Uterus (tissue), 2 donors: ENCODE results near the gene GH1.
"Not testable (repeated sequence)": the region's sequence is repeated elsewhere in the genome, so short reads cannot be mapped to it uniquely, and the experiment has no call there.

Source experiments
- CTCF ChIP-seq, 4 experiments: fragments of 200-600 bp in 2 of 4; fragments of 450-650 bp in 2 of 4; sonication (generic) in 2 of 4; IDR thresholded peaks; one replicate each; pipeline ENCODE4 v1.5.1; 2016 to 2019; ENCODE audit warnings: antibody characterized with exemption in 4 of 4, mild to moderate bottlenecking in 2 of 4, moderate library complexity in 1 of 4
- POLR2A ChIP-seq, 2 donors: fragments of 450-650 bp; IDR thresholded peaks; one replicate each; pipeline ENCODE4 v1.6.1; 2016; ENCODE audit warnings: antibody characterized with exemption in 2 of 2, mild to moderate bottlenecking in 1 of 2, moderate library complexity in 1 of 2

- TF ChIP-seq CTCF, POLR2A (IDR thresholded peaks at IDR 0.05): not testable (repeated sequence)
Measured at GRCh38 chr17:63878413-63878812, 40.2 kb downstream of the GH1 start.
